ENCODE results near the gene PTGES2. TPM values are rescaled to one million over a fixed set of nuclear protein-coding genes. Genes with fewer than 3 reads are reported as not detected.

PTGES2 gene
- total and polyA plus RNA-seq, 9 of the 15 experiments (the other 6 are each of a cell fraction or from before 2014, with no cell fraction given) = 2.4 to 196 (median 90.1) TPM

GRCh38 chr9:128127568-128127989 is at the start of gene PTGES2 (continued):
- peak in 1 of 2 experiments; percentile 55; a peak in 1 of 4 replicates for TF ChIP-seq ZMIZ1 (IDR thresholded peaks at IDR 0.05; ENCODE audit: low read depth in 2 of 2, low read length in 2 of 2)
- TF ChIP-seq KDM1A (IDR thresholded peaks at IDR 0.05) = no peak
- TF ChIP-seq ZNF75A (CRISPR knock-in tag; IDR thresholded peaks at IDR 0.05) = no peak
- peak; percentile 56; the same call in 1 of the 2 replicates for TF ChIP-seq PML (IDR thresholded peaks at IDR 0.05; ENCODE audit: low read length)
- TF ChIP-seq ZNF780A (CRISPR knock-in tag; IDR thresholded peaks at IDR 0.05) = no peak
- no peak for TF ChIP-seq POLR3A (IDR thresholded peaks at IDR 0.05; ENCODE audit: borderline replicate concordance, extremely low read depth, insufficient read depth, insufficient read length)
- TF ChIP-seq XRCC3 (IDR thresholded peaks at IDR 0.05) = no peak
- no peak for TF ChIP-seq ZNF146 (CRISPR knock-in tag; IDR thresholded peaks at IDR 0.05; ENCODE audit: unreplicated experiment)
- TF ChIP-seq NCOA4 (IDR thresholded peaks at IDR 0.05; ENCODE audit: partially characterized antibody) = no peak
- 0 out of 2 replicates have a peak, but pooled peaks have one; percentile 39 for TF ChIP-seq ZNF232 (CRISPR knock-in tag; IDR thresholded peaks at IDR 0.05)
- TF ChIP-seq ATF6 (CRISPR knock-in tag; IDR thresholded peaks at IDR 0.05) = no peak
- no peak for TF ChIP-seq ZNF212 (CRISPR knock-in tag; IDR thresholded peaks at IDR 0.05)
- TF ChIP-seq SREBF1 (IDR thresholded peaks at IDR 0.05; ENCODE audit: borderline replicate concordance, low read depth, low read length) = no peak
- TF ChIP-seq NR1H2 (CRISPR knock-in tag; IDR thresholded peaks at IDR 0.05) = no peak
- no peak for TF ChIP-seq EWSR1 (IDR thresholded peaks at IDR 0.05; ENCODE audit: borderline replicate concordance, low read depth, partially characterized antibody)
- no peak for TF ChIP-seq THAP12 (CRISPR knock-in tag; IDR thresholded peaks at IDR 0.05)
- TF ChIP-seq TCF7 (IDR thresholded peaks at IDR 0.05; ENCODE audit: borderline replicate concordance) = no peak
- no peak for TF ChIP-seq ZNF282 (CRISPR knock-in tag; IDR thresholded peaks at IDR 0.05)
- no peak for TF ChIP-seq YBX1 (IDR thresholded peaks at IDR 0.05)
- TF ChIP-seq NFXL1 (CRISPR knock-in tag; IDR thresholded peaks at IDR 0.05) = no peak
